NT2/D1 (cell line): ENCODE results near the gene SCTR.

Source experiments
- YY1 ChIP-seq: IDR thresholded peaks from 2 replicates; pipeline ENCODE4 v1.6.1; 2011; ENCODE audit not compliant: insufficient read length, insufficient read depth
- ZNF274 ChIP-seq: IDR thresholded peaks from 2 replicates; pipeline ENCODE4 v1.6.1; 2011; ENCODE audit warnings: mild to moderate bottlenecking, low read depth, low read length

DNA sequence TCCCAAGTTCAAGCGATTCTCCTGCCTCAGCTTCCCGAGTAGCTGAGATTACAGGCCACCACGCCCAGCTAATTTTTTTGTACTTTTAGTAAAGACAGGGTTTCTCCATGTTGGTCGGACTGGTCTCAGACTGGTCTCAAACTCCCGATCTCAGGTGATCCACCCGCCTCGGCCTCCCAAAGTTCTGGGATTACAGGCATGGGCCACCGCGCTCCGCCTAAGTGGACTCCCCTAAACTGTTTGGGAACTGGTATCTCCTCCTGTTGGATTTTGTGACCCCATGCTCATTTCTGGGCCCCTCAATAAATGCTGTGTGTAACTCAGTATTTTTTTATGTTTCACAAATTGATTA is 5.2 kb downstream of the SCTR start:
- no peak for TF ChIP-seq YY1
- no peak for TF ChIP-seq ZNF274
